ENCODE results near the gene C6orf47.

DNA sequence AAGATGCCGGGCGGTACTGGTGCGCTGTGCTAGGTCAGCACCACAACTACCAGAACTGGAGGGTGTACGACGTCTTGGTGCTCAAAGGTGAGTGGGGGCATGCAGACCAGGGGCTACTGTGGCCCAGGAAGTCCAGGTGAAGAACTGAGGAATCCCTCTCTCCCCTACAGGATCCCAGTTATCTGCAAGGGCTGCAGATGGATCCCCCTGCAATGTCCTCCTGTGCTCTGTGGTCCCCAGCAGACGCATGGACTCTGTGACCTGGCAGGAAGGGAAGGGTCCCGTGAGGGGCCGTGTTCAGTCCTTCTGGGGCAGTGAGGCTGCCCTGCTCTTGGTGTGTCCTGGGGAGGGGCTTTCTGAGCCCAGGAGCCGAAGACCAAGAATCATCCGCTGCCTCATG is 47.1 kb upstream of the C6orf47 start:
- TF ChIP-seq, protein P1, sequence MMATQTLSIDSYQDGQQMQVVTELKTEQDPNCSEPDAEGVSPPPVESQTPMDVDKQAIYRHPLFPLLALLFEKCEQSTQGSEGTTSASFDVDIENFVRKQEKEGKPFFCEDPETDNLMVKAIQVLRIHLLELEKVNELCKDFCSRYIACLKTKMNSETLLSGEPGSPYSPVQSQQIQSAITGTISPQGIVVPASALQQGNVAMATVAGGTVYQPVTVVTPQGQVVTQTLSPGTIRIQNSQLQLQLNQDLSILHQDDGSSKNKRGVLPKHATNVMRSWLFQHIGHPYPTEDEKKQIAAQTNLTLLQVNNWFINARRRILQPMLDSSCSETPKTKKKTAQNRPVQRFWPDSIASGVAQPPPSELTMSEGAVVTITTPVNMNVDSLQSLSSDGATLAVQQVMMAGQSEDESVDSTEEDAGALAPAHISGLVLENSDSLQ (IDR thresholded peaks at IDR 0.05) = no peak
- TF ChIP-seq, protein P2, sequence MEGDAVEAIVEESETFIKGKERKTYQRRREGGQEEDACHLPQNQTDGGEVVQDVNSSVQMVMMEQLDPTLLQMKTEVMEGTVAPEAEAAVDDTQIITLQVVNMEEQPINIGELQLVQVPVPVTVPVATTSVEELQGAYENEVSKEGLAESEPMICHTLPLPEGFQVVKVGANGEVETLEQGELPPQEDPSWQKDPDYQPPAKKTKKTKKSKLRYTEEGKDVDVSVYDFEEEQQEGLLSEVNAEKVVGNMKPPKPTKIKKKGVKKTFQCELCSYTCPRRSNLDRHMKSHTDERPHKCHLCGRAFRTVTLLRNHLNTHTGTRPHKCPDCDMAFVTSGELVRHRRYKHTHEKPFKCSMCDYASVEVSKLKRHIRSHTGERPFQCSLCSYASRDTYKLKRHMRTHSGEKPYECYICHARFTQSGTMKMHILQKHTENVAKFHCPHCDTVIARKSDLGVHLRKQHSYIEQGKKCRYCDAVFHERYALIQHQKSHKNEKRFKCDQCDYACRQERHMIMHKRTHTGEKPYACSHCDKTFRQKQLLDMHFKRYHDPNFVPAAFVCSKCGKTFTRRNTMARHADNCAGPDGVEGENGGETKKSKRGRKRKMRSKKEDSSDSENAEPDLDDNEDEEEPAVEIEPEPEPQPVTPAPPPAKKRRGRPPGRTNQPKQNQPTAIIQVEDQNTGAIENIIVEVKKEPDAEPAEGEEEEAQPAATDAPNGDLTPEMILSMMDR (IDR thresholded peaks at IDR 0.05 in 2 of 3, conservative IDR thresholded peaks at IDR 0.05 in 1 of 3; ENCODE audit: control insufficient read depth in 2 of 3, extremely low read depth in 1 of 3, insufficient read depth in 1 of 3, low read depth in 3 of 3, low read length in 3 of 3) = no peak
